ENCODE measurements around the gene VPS52.

GRCh38 chr6:33243476-33243875 lies 28.2 kb downstream of the VPS52 start:
- TF ChIP-seq SMC3 (conservative IDR thresholded peaks at IDR 0.05; ENCODE audit: poor library complexity) (no peak), CTCF (IDR thresholded peaks at IDR 0.05; ENCODE audit: poor library complexity, severe bottlenecking) (no peak), EZH2 (IDR thresholded peaks at IDR 0.05; ENCODE audit: borderline replicate concordance, insufficient read depth, low read length, poor library complexity, severe bottlenecking) (no peak), POLR2AphosphoS5 (IDR thresholded peaks at IDR 0.05) (no peak), REST (IDR thresholded peaks at IDR 0.05; ENCODE audit: borderline replicate concordance) (no peak), MXI1 (conservative IDR thresholded peaks at IDR 0.05; ENCODE audit: poor library complexity, severe bottlenecking) (no peak)

All from neural cell (in vitro differentiated cells).